Ovary (tissue), 3 donors: Measurements from ENCODE around the gene CP.

Experiments
- EP300 ChIP-seq: sonication (generic); formaldehyde crosslinking; IDR thresholded peaks from one replicate; pipeline ENCODE4 v1.6.1; 2017; ENCODE audit warnings: antibody characterized with exemption
- POLR2A ChIP-seq: fragments of 450-650 bp; IDR thresholded peaks from one replicate; pipeline ENCODE4 v1.6.1; 2017; ENCODE audit warnings: antibody characterized with exemption, mild to moderate bottlenecking, moderate library complexity
- TF ChIP-seq, protein P1 (sequence below), 3 donors: fragments of 450-650 bp in 2 of 3; fragments of 200-600 bp in 1 of 3; IDR thresholded peaks; one replicate each; pipeline versions ENCODE4 v1.5.1 to v1.8.0; 2016 to 2022; ENCODE audit warnings: antibody characterized with exemption in 3 of 3, mild to moderate bottlenecking in 1 of 3
- donor health status: DM: no; HTN: no; CAD: no.

DNA sequence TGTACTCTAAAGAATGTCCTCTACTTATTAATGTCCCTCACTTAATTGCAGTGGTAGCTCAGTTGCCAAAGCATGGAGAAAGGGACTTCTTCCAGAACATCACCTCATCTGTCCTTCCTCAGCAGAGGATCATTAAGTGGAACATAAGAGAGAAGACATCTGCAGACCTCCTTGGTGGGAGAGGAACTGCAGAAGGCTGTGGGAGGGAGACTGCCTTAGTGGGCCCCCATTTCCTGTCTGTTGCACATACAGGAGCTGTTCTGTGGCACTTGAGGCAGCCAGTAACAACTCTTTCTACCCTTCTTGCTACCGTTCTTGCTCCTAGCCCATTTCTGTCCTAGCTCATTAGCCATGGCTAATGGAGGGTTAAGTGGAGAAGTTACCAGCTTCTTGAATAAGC, 58.6 kb downstream of the CP start:
- TF ChIP-seq, protein P1, sequence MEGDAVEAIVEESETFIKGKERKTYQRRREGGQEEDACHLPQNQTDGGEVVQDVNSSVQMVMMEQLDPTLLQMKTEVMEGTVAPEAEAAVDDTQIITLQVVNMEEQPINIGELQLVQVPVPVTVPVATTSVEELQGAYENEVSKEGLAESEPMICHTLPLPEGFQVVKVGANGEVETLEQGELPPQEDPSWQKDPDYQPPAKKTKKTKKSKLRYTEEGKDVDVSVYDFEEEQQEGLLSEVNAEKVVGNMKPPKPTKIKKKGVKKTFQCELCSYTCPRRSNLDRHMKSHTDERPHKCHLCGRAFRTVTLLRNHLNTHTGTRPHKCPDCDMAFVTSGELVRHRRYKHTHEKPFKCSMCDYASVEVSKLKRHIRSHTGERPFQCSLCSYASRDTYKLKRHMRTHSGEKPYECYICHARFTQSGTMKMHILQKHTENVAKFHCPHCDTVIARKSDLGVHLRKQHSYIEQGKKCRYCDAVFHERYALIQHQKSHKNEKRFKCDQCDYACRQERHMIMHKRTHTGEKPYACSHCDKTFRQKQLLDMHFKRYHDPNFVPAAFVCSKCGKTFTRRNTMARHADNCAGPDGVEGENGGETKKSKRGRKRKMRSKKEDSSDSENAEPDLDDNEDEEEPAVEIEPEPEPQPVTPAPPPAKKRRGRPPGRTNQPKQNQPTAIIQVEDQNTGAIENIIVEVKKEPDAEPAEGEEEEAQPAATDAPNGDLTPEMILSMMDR (IDR thresholded peaks at IDR 0.05), result no peak
- TF ChIP-seq POLR2A (no peak), EP300 (no peak)
